Measurements from ENCODE around the gene CDH23. TPM values are rescaled to one million over a fixed set of nuclear protein-coding genes. Genes with fewer than 3 reads are reported as not detected.

CDH23 gene
- total RNA-seq, 2 experiments from 2014 or later = 1.6 TPM

GRCh38 chr10:71553432-71553831, 156.7 kb downstream of the CDH23 start:
- no peaks in the 10 kb centered on the region for H3K27me3 Mint-ChIP-seq (ENCODE audit: low read depth)
- CTCF ChIA-PET = interaction anchor here (0.6 kb wide), 1 partner anchor 153 kb away, joined by 3 read pairs; no protein-coding TSS in a partner anchor
- intact Hi-C loops (cut with micrococcal nuclease) = no loop called here
- H3K4me1 Mint-ChIP-seq (ENCODE audit: low read depth) = no peaks in the 10 kb centered on the region
- DNase-seq = no peak
- no peaks in the 10 kb centered on the region for H3K9me3 Mint-ChIP-seq
- no peak overlapping the region for H3K4me3 Mint-ChIP-seq
- no peaks in the 10 kb centered on the region for H3K36me3 Mint-ChIP-seq (ENCODE audit: low read depth)
- H3K27ac Mint-ChIP-seq = no peak overlapping the region

GRCh38 chr10:71554671-71555070, 158.0 kb downstream of the CDH23 start:
- Mint-ChIP-seq H3K27ac (no peak overlapping the region), H3K4me1 (ENCODE audit: low read depth) (no peaks in the 10 kb centered on the region), H3K4me3 (no peak overlapping the region), H3K27me3 (ENCODE audit: low read depth) (peaks cover 3% of the 10 kb centered on the region), H3K9me3 (no peaks in the 10 kb centered on the region), H3K36me3 (ENCODE audit: low read depth) (no peaks in the 10 kb centered on the region)
- no peak for DNase-seq
- CTCF ChIA-PET = interaction anchor here (0.7 to 1.3 kb wide), 3 partner anchors 14 to 42 kb away, joined by 3 to 4 read pairs (median 4); no protein-coding TSS in a partner anchor
- intact Hi-C loops (cut with micrococcal nuclease) = no loop called here

- CTCF ChIA-PET = interaction anchor here (1.0 to 1.3 kb wide), 3 partner anchors 14 to 15 kb away, joined by 4 read pairs; no protein-coding TSS in a partner anchor
- DNase-seq = no peak
- intact Hi-C loops (cut with micrococcal nuclease) = no loop called here
- Mint-ChIP-seq H3K36me3 (ENCODE audit: low read depth) (no peaks in the 10 kb centered on the region), H3K4me1 (ENCODE audit: low read depth) (no peaks in the 10 kb centered on the region), H3K27ac (no peak overlapping the region), H3K9me3 (no peaks in the 10 kb centered on the region), H3K27me3 (ENCODE audit: low read depth) (peaks cover 7% of the 10 kb centered on the region), H3K4me3 (no peak overlapping the region)
These were observed 158.5 kb downstream of the CDH23 start for GRCh38 chr10:71555087-71555723.

DNA sequence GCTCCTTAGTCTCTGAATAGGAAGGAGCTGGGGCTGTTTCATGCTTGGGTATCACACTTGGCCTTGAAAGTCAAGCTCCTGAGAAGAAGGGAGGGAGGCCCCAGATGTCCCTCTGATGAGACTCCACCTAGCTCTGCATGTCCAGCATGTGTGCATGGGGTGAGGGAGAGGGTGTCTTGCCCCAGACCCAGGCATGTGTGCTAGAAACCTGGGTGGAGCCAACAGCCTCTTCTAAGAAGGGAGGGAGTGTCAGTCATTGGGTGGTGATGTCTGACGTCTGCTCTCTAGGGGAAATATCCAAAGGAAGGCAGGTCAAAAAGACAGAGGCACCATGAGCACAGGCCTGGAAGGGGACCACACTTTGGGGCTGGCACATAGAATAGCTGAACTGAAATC, 159.0 kb downstream of the CDH23 start:
- CTCF ChIA-PET = interaction anchor here (1.0 to 1.2 kb wide), 2 partner anchors 13 to 15 kb away, joined by 4 read pairs; no protein-coding TSS in a partner anchor
- Mint-ChIP-seq H3K4me1 (ENCODE audit: low read depth) (no peaks in the 10 kb centered on the region), H3K36me3 (ENCODE audit: low read depth) (no peaks in the 10 kb centered on the region), H3K9me3 (no peaks in the 10 kb centered on the region), H3K27ac (no peak overlapping the region), H3K4me3 (no peak overlapping the region), H3K27me3 (ENCODE audit: low read depth) (peaks cover 7% of the 10 kb centered on the region)
- intact Hi-C loops (cut with micrococcal nuclease) = no loop called here
- DNase-seq = no peak

DNA sequence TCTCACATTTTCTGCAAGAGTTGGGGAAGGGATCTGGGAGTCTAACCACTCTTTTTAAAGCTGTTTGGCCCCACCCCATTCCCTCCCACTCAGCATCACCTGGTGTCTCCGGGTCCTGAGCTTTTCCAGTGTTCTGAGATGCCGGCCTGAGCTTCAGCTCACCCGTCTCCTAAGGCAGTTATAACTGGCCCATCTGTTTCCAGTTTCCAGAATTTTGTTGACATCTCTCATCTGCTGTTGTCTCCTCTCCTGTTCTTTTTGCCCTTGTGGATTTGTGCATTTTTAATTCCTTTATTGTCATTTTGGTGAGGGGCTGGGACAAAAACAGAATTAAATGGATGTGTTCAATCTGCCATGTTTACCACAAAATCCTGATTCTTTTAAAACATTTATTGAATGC, 162.3 kb downstream of the CDH23 start:
- intact Hi-C loops (cut with micrococcal nuclease) = no loop called here
- H3K4me3 Mint-ChIP-seq = no peak overlapping the region
- CTCF ChIA-PET = interaction anchor here (0.9 to 2.3 kb wide), 2 partner anchors 11 to 150 kb away, joined by 3 to 13 read pairs; no protein-coding TSS in a partner anchor

GRCh38 chr10:71561003-71561574, 164.4 kb downstream of the CDH23 start:
- no peaks in the 10 kb centered on the region for H3K9me3 Mint-ChIP-seq
- H3K27ac Mint-ChIP-seq = no peak overlapping the region
- intact Hi-C loops (cut with micrococcal nuclease) = no loop called here
- H3K27me3 Mint-ChIP-seq (ENCODE audit: low read depth) = peaks cover 7% of the 10 kb centered on the region
- H3K4me1 Mint-ChIP-seq (ENCODE audit: low read depth) = no peaks in the 10 kb centered on the region
- DNase-seq = no peak
- no peaks in the 10 kb centered on the region for H3K36me3 Mint-ChIP-seq (ENCODE audit: low read depth)
- H3K4me3 Mint-ChIP-seq = no peak overlapping the region
- CTCF ChIA-PET = interaction anchor here (1.1 kb wide), 1 partner anchor 9 kb away, joined by 6 read pairs; no protein-coding TSS in a partner anchor

More for the DNA sequence above, 162.3 kb downstream of the CDH23 start:
- H3K27me3 Mint-ChIP-seq (ENCODE audit: low read depth) = peaks cover 7% of the 10 kb centered on the region
- no peak overlapping the region for H3K27ac Mint-ChIP-seq
- no peak for DNase-seq
- no peaks in the 10 kb centered on the region for H3K9me3 Mint-ChIP-seq
- H3K36me3 Mint-ChIP-seq (ENCODE audit: low read depth) = no peaks in the 10 kb centered on the region
- no peaks in the 10 kb centered on the region for H3K4me1 Mint-ChIP-seq (ENCODE audit: low read depth)

DNA sequence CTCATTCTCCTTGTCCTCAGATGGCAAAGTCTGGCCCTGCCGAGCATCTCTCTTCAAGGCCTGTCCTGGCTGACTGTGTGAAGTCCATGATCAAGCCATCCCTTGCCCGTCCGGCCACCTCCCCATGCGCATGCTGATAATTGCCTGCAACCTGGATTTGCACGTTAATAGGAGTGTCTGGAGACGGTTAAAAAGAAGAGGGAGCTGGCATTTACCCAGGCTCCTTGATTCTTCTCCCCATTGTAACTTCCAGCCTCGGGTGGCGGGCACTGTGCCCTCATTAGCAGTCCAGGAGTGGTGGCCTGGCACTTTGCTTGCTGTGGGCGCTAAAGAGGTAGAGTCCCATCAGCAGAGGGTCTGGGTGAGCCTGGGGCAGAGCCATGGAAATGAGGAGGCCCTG, 165.5 kb downstream of the CDH23 start:
- H3K27me3 Mint-ChIP-seq (ENCODE audit: low read depth) = peaks cover 7% of the 10 kb centered on the region
- no peaks in the 10 kb centered on the region for H3K36me3 Mint-ChIP-seq (ENCODE audit: low read depth)
- no peaks in the 10 kb centered on the region for H3K9me3 Mint-ChIP-seq
- H3K27ac Mint-ChIP-seq = no peak overlapping the region
- no peak overlapping the region for H3K4me3 Mint-ChIP-seq
- H3K4me1 Mint-ChIP-seq (ENCODE audit: low read depth) = no peaks in the 10 kb centered on the region
- no peak for DNase-seq
- intact Hi-C loops (cut with micrococcal nuclease) = no loop called here
- CTCF ChIA-PET = no interaction called here

DNA sequence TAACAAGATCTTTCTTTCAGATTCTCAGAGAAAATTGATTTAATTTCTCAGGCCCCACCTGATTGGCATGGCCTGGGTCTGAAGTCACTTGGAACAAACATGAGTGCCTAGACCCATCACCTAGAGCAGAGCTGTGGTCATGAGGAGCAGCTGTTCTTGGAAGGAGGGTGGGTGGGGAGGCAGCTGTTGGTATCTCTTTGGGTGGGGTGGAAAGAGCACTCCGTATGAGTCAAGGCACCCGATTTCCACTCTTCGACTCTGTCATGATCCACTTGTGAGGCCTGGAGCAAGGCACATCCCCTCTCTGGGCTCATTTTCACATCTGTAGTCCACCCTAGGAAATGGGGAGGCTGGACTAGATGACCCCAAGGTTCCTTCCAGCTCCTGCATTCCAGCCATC, 166.2 kb downstream of the CDH23 start:
- Mint-ChIP-seq H3K27ac (no peak overlapping the region), H3K36me3 (ENCODE audit: low read depth) (no peaks in the 10 kb centered on the region), H3K4me1 (ENCODE audit: low read depth) (no peaks in the 10 kb centered on the region), H3K4me3 (no peak overlapping the region), H3K27me3 (ENCODE audit: low read depth) (peaks cover 7% of the 10 kb centered on the region), H3K9me3 (no peaks in the 10 kb centered on the region)
- intact Hi-C loops (cut with micrococcal nuclease) = no loop called here
- no peak for DNase-seq
- CTCF ChIA-PET = no interaction called here

DNA sequence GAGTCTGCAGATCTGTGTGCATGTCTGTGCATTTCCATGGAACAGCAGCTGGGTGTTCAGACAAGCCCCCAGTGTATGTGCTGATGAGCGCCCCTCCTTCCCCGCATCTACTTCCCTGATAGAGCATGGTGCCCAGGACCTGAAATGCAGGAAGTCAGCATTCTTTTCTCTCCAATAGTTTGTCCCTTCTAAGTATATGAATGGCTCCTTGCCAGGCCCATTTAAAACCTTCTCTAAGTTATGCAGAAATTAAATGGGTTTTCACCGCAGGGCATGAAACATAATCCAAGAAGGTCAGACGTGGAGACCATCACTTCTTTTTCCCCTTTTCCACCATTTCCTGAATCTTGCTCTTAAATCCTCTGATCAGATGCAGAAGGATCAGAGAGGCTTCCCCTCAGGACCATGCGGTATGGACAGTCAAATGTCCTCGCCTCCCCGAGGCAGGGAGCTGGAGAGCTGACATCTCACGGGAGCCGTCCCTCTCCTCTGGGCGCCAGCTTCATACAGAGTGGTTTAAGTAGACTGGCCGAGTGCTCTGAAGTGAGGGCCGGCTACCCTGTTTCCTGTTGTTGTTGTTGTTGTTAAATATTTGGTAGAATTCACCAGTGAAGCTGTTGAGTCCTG, 167.6 kb downstream of the CDH23 start:
- CTCF ChIA-PET = interaction anchor here (0.7 kb wide), 1 partner anchor 262 kb away, joined by 3 read pairs; no protein-coding TSS in a partner anchor
- Mint-ChIP-seq H3K27ac (no peak overlapping the region), H3K4me1 (ENCODE audit: low read depth) (no peaks in the 10 kb centered on the region), H3K9me3 (no peaks in the 10 kb centered on the region), H3K36me3 (ENCODE audit: low read depth) (no peaks in the 10 kb centered on the region), H3K27me3 (ENCODE audit: low read depth) (peaks cover 5% of the 10 kb centered on the region), H3K4me3 (no peak overlapping the region)
- intact Hi-C loops (cut with micrococcal nuclease) = no loop called here
- no peak for DNase-seq

GRCh38 chr10:71565284-71566000, 168.7 kb downstream of the CDH23 start:
- intact Hi-C loops (cut with micrococcal nuclease) = no loop called here
- H3K27ac Mint-ChIP-seq = no peak overlapping the region
- no peaks in the 10 kb centered on the region for H3K9me3 Mint-ChIP-seq

GRCh38 chr10:71567006-71567405, 170.3 kb downstream of the CDH23 start:
- Mint-ChIP-seq H3K4me1 (ENCODE audit: low read depth) (no peaks in the 10 kb centered on the region), H3K9me3 (no peaks in the 10 kb centered on the region), H3K4me3 (no peak overlapping the region), H3K27me3 (ENCODE audit: low read depth) (no peaks in the 10 kb centered on the region), H3K27ac (no peak overlapping the region), H3K36me3 (ENCODE audit: low read depth) (no peaks in the 10 kb centered on the region)
- no peak for DNase-seq
- intact Hi-C loops (cut with micrococcal nuclease) = no loop called here
- CTCF ChIA-PET = interaction anchor here (4.4 kb wide), 1 partner anchor 170 kb away, joined by 40 read pairs; the partner anchor contains the start of gene CDH23

More at GRCh38 chr10:71565284-71566000, 168.7 kb downstream of the CDH23 start:
- CTCF ChIA-PET = interaction anchor here (1.1 kb wide), 1 partner anchor 75 kb away, joined by 3 read pairs; no protein-coding TSS in a partner anchor
- Mint-ChIP-seq H3K4me1 (ENCODE audit: low read depth) (no peaks in the 10 kb centered on the region), H3K4me3 (no peak overlapping the region), H3K27me3 (ENCODE audit: low read depth) (no peaks in the 10 kb centered on the region), H3K36me3 (ENCODE audit: low read depth) (no peaks in the 10 kb centered on the region)
- no peak for DNase-seq

DNA sequence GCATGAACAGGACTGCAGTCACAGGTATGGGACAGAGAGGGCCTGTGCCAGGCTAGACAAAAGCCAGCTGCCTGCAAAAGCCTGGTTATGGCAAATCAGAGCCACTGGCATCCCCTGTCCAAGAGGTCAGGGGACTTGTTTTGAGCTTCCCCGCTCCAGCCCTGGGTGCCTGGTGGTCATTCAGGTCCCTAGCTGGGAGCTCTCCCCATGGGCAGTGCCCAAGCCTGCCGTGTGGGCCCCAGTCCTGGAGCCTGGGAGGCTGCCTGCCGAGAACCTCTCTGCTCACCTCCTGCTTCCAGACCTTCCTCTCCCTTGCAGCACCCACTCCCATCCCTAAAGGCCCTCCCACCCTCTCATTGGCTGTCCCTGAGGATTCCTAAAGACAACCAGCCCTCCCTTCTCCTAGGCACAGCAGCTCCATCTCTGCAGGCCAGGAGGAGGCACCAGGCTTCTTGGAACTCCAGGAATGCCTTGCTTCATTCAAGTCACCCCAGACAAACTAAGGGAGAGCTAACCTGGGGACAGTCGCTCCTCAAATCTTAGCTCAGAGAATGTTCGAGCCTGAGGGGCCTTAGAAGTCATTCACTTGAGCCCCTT, 172.3 kb downstream of the CDH23 start:
- H3K27me3 Mint-ChIP-seq (ENCODE audit: low read depth) = no peaks in the 10 kb centered on the region
- no peaks in the 10 kb centered on the region for H3K4me1 Mint-ChIP-seq (ENCODE audit: low read depth)
- H3K4me3 Mint-ChIP-seq = no peak overlapping the region
- DNase-seq = no peak
- H3K27ac Mint-ChIP-seq = no peak overlapping the region
- H3K36me3 Mint-ChIP-seq (ENCODE audit: low read depth) = no peaks in the 10 kb centered on the region
- intact Hi-C loops (cut with micrococcal nuclease) = no loop called here
- H3K9me3 Mint-ChIP-seq = no peaks in the 10 kb centered on the region
- CTCF ChIA-PET = interaction anchor here (0.6 to 4.4 kb wide), 24 partner anchors 8 to 257 kb away, joined by 3 to 53 read pairs (median 4); partner anchors contain the start of genes CDH23 and SLC29A3
